Stimulated activated CD4-positive, alpha-beta T cell treated with anti-CD3 and anti-CD28 coated beads, Interleukin-15, amount 100 ng/mL, for 48 hours (primary cell): ENCODE results near the gene PDCD1LG2.
"Not testable (repeated sequence)": the region's sequence is repeated elsewhere in the genome, so short reads cannot be mapped to it uniquely, and the experiment has no call there.

ENCODE experiments used
- DNase-seq, 2 donors: peaks; one replicate each; pipeline ENCODE4 v3.0.0-alpha.2; 2020; ENCODE audit warnings: low read depth in 2 of 2

PDCD1LG2 gene

GRCh38 chr9:5566054-5566618, 55.8 kb downstream of the PDCD1LG2 start:
- DNase-seq: no peak

GRCh38 chr9:5568868-5569267, 58.5 kb downstream of the PDCD1LG2 start:
- DNase-seq: no peak

GRCh38 chr9:5569409-5569808, 59.1 kb downstream of the PDCD1LG2 start:
- no peak for DNase-seq

GRCh38 chr9:5569891-5570290, 59.6 kb downstream of the PDCD1LG2 start:
- no peak for DNase-seq

GRCh38 chr9:5571629-5572232, 61.4 kb downstream of the PDCD1LG2 start:
- no peak for DNase-seq

GRCh38 chr9:5574097-5574496, 63.8 kb downstream of the PDCD1LG2 start:
- DNase-seq: no peak

- no peak for DNase-seq
Measured at GRCh38 chr9:5575000-5575399, 64.7 kb downstream of the PDCD1LG2 start.

GRCh38 chr9:5577225-5577624, 66.9 kb downstream of the PDCD1LG2 start:
- no peak for DNase-seq

GRCh38 chr9:5578018-5578697, 67.8 kb downstream of the PDCD1LG2 start:
- DNase-seq: no peak

- no peak for DNase-seq
Measured at GRCh38 chr9:5578698-5579085, 68.4 kb downstream of the PDCD1LG2 start.

GRCh38 chr9:5579881-5580280, 69.5 kb downstream of the PDCD1LG2 start:
- no peak for DNase-seq

- no peak for DNase-seq
Measured at GRCh38 chr9:5580650-5581049, 70.3 kb downstream of the PDCD1LG2 start.

GRCh38 chr9:5581706-5582105, 71.4 kb downstream of the PDCD1LG2 start:
- DNase-seq: not testable (repeated sequence)

- DNase-seq: no peak
Measured at GRCh38 chr9:5582835-5583195, 72.5 kb downstream of the PDCD1LG2 start.

GRCh38 chr9:5586391-5586802, 76.1 kb downstream of the PDCD1LG2 start:
- no peak for DNase-seq

- peak; percentile 39 to 61 for DNase-seq
Measured at GRCh38 chr9:5587024-5587423, 76.7 kb downstream of the PDCD1LG2 start.

GRCh38 chr9:5592231-5592630, 81.9 kb downstream of the PDCD1LG2 start:
- DNase-seq: no peak

- no peak for DNase-seq
Measured at GRCh38 chr9:5592904-5593303, 82.6 kb downstream of the PDCD1LG2 start.

GRCh38 chr9:5593904-5594303, 83.6 kb downstream of the PDCD1LG2 start:
- DNase-seq: no peak

GRCh38 chr9:5596173-5596572, 85.8 kb downstream of the PDCD1LG2 start:
- no peak for DNase-seq

- no peak for DNase-seq
Measured at GRCh38 chr9:5608298-5609225, 98.2 kb downstream of the PDCD1LG2 start.

GRCh38 chr9:5609226-5609596, 98.9 kb downstream of the PDCD1LG2 start:
- no peak for DNase-seq
